ENCODE results near the gene AFAP1.

AFAP1 gene

DNA sequence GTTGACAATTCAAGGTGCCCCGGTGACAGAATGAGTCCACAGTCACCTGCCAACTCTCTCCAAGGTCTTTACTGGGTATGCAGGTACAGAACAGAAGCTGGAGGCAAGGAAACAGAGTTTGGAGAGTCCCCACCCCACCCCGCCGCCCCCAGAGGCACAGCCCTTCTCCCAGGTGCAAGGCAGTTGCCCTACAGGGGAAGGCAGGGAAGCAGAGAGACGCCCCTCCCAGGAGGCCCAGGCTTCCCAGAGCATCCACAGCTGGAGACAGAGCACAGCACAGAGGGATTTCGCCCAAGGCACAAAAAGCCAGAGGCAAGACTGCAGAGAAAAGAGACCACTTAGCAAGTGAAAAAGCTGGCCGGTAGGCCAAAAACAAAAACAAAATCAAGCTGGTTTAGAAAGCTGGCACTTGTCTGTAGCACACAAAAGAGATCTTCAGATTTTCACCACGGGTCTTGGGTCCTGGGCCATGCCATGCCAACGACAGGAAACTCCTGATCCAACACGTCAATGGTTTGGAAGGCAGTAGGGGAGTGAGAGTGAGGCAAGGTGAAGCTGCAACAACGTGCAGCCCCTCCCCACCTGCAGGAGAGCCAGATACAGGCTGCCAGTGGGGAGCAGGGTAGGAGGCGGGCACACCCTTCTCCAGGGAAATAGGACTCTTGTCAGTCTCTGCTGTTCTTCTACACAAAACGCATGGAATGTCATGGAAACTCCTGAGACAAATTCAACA is 113.3 kb downstream of the AFAP1 start:
- ChIA-PET CTCF (interaction anchor here (0.7 to 2.2 kb wide), 3 partner anchors 22 to 1501 kb away, joined by 4 to 5 read pairs (median 4); no protein-coding TSS in a partner anchor), POLR2A (no interaction called here)
- H3K4me3 ChIP-seq (ENCODE audit: low read depth, low read length) = no peak overlapping the region
- no peak overlapping the region for H3K27ac ChIP-seq (ENCODE audit: extremely low read depth, low read depth, low read length)
- TF ChIP-seq, protein P1, sequence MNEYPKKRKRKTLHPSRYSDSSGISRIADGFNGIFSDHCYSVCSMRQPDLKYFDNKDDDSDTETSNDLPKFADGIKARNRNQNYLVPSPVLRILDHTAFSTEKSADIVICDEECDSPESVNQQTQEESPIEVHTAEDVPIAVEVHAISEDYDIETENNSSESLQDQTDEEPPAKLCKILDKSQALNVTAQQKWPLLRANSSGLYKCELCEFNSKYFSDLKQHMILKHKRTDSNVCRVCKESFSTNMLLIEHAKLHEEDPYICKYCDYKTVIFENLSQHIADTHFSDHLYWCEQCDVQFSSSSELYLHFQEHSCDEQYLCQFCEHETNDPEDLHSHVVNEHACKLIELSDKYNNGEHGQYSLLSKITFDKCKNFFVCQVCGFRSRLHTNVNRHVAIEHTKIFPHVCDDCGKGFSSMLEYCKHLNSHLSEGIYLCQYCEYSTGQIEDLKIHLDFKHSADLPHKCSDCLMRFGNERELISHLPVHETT (tag by site-specific recombination; IDR thresholded peaks at IDR 0.05) = no peak
- TF ChIP-seq, protein P2, sequence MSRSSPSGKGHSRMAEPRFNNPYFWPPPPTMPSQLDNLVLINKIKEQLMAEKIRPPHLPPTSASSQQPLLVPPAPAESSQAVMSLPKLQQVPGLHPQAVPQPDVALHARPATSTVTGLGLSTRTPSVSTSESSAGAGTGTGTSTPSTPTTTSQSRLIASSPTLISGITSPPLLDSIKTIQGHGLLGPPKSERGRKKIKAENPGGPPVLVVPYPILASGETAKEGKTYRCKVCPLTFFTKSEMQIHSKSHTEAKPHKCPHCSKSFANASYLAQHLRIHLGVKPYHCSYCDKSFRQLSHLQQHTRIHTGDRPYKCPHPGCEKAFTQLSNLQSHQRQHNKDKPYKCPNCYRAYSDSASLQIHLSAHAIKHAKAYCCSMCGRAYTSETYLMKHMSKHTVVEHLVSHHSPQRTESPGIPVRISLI (tag by site-specific recombination; IDR thresholded peaks at IDR 0.05) = no peak
- TF ChIP-seq, protein P3, sequence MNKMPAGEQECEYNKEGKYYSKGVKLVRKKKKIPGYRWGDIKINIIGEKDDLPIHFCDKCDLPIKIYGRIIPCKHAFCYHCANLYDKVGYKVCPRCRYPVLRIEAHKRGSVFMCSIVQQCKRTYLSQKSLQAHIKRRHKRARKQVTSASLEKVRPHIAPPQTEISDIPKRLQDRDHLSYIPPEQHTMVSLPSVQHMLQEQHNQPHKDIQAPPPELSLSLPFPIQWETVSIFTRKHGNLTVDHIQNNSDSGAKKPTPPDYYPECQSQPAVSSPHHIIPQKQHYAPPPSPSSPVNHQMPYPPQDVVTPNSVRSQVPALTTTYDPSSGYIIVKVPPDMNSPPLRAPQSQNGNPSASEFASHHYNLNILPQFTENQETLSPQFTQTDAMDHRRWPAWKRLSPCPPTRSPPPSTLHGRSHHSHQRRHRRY (tag by site-specific recombination; IDR thresholded peaks at IDR 0.05) = no peak
- TF ChIP-seq ZNF174 (tag by site-specific recombination; IDR thresholded peaks at IDR 0.05) (no peak), ZSCAN16 (tag by site-specific recombination; IDR thresholded peaks at IDR 0.05) (no peak), ZNF629 (tag by site-specific recombination; IDR thresholded peaks at IDR 0.05) (no peak), ZNF843 (tag by site-specific recombination; IDR thresholded peaks at IDR 0.05) (no peak), ZNF660 (tag by site-specific recombination; IDR thresholded peaks at IDR 0.05) (no peak), ZNF366 (tag by site-specific recombination; conservative IDR thresholded peaks at IDR 0.05) (no peak), ZNF354C (tag by site-specific recombination; IDR thresholded peaks at IDR 0.05; ENCODE audit: borderline replicate concordance, low read depth) (no peak), ZNF677 (tag by site-specific recombination; IDR thresholded peaks at IDR 0.05) (no peak), MEIS1 (CRISPR knock-in tag; IDR thresholded peaks at IDR 0.05; ENCODE audit: borderline replicate concordance) (no peak), ZNF324 (tag by site-specific recombination; IDR thresholded peaks at IDR 0.05) (no peak)
- TF ChIP-seq, protein P4, sequence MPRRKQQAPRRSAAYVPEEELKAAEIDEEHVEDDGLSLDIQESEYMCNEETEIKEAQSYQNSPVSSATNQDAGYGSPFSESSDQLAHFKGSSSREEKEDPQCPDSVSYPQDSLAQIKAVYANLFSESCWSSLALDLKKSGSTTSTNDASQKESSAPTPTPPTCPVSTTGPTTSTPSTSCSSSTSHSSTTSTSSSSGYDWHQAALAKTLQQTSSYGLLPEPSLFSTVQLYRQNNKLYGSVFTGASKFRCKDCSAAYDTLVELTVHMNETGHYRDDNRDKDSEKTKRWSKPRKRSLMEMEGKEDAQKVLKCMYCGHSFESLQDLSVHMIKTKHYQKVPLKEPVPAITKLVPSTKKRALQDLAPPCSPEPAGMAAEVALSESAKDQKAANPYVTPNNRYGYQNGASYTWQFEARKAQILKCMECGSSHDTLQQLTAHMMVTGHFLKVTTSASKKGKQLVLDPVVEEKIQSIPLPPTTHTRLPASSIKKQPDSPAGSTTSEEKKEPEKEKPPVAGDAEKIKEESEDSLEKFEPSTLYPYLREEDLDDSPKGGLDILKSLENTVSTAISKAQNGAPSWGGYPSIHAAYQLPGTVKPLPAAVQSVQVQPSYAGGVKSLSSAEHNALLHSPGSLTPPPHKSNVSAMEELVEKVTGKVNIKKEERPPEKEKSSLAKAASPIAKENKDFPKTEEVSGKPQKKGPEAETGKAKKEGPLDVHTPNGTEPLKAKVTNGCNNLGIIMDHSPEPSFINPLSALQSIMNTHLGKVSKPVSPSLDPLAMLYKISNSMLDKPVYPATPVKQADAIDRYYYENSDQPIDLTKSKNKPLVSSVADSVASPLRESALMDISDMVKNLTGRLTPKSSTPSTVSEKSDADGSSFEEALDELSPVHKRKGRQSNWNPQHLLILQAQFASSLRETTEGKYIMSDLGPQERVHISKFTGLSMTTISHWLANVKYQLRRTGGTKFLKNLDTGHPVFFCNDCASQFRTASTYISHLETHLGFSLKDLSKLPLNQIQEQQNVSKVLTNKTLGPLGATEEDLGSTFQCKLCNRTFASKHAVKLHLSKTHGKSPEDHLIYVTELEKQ (tag by site-specific recombination; IDR thresholded peaks at IDR 0.05; ENCODE audit: borderline replicate concordance) = no peak
- TF ChIP-seq, protein P5, sequence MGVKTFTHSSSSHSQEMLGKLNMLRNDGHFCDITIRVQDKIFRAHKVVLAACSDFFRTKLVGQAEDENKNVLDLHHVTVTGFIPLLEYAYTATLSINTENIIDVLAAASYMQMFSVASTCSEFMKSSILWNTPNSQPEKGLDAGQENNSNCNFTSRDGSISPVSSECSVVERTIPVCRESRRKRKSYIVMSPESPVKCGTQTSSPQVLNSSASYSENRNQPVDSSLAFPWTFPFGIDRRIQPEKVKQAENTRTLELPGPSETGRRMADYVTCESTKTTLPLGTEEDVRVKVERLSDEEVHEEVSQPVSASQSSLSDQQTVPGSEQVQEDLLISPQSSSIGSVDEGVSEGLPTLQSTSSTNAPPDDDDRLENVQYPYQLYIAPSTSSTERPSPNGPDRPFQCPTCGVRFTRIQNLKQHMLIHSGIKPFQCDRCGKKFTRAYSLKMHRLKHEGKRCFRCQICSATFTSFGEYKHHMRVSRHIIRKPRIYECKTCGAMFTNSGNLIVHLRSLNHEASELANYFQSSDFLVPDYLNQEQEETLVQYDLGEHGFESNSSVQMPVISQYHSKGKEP (tag by site-specific recombination; IDR thresholded peaks at IDR 0.05) = no peak
- TF ChIP-seq, protein P6, sequence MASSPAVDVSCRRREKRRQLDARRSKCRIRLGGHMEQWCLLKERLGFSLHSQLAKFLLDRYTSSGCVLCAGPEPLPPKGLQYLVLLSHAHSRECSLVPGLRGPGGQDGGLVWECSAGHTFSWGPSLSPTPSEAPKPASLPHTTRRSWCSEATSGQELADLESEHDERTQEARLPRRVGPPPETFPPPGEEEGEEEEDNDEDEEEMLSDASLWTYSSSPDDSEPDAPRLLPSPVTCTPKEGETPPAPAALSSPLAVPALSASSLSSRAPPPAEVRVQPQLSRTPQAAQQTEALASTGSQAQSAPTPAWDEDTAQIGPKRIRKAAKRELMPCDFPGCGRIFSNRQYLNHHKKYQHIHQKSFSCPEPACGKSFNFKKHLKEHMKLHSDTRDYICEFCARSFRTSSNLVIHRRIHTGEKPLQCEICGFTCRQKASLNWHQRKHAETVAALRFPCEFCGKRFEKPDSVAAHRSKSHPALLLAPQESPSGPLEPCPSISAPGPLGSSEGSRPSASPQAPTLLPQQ (tag by site-specific recombination; IDR thresholded peaks at IDR 0.05) = no peak
- no peaks in the 10 kb centered on the region for H3K9me3 ChIP-seq (ENCODE audit: control insufficient read depth, insufficient read depth, low read depth, low read length)
- H3K36me3 ChIP-seq (ENCODE audit: control insufficient read depth in 2 of 2, insufficient read depth in 1 of 2, low read length in 2 of 2) = no peaks in the 10 kb centered on the region
- no peaks in the 10 kb centered on the region for H3K4me1 ChIP-seq (ENCODE audit: control insufficient read depth, insufficient read depth, low read length)
